Upper lobe of right lung (tissue), 1 donor: Measurements from ENCODE around the gene CARS2. TPM values are rescaled to one million over a fixed set of nuclear protein-coding genes. Genes with fewer than 3 reads are reported as not detected.
A peak's percentile ranks its signal among the peaks of the same experiment; 100 is the strongest.
"Not testable (repeated sequence)": the region's sequence is repeated elsewhere in the genome, so short reads cannot be mapped to it uniquely, and the experiment has no call there.

Source experiments
- ATAC-seq: fragments of 200-7000 bp; cut with Tn5 transposase; one replicate; pipeline ENCODE4 v1.9.1; 2020; ENCODE audit warnings: mild to moderate bottlenecking, moderate library complexity
- DNase-seq: peaks from one replicate; pipeline ENCODE4 v3.0.0-alpha.2; 2020
- H3K27ac ChIP-seq: fragments of 200-600 bp; one replicate; pipeline ENCODE4 v1.8.0; 2022
- H3K27me3 ChIP-seq: fragments of 200-600 bp; one replicate; pipeline ENCODE4 v1.8.0; 2022; ENCODE audit warnings: mild to moderate bottlenecking
- H3K36me3 ChIP-seq: fragments of 200-600 bp; one replicate; pipeline ENCODE4 v1.8.0; 2022
- H3K4me1 ChIP-seq: fragments of 200-600 bp; one replicate; pipeline ENCODE4 v1.8.0; 2022
- H3K4me3 ChIP-seq: fragments of 200-600 bp; one replicate; pipeline ENCODE4 v1.8.0; 2022; ENCODE audit warnings: mild to moderate bottlenecking
- H3K9me3 ChIP-seq: fragments of 200-600 bp; one replicate; pipeline ENCODE4 v1.8.0; 2022
- CTCF ChIP-seq: fragments of 200-600 bp; IDR thresholded peaks from one replicate; pipeline ENCODE4 v1.8.0; 2022; ENCODE audit warnings: antibody characterized with exemption
- intact Hi-C: fragments of 100-400 bp; cut with DNase I; formaldehyde crosslinking; loops from one replicate; pipeline ENCODE4 v1.11.0; 2022
- total RNA-seq: library from RNA; stranded (reverse); fragmentation: NEBNext Ultra II Directional; extraction: Animal tissue kit (Norgen Biotek cat#: 25700); gene quantifications from one replicate; pipeline ENCODE4 v1.2.1, GENCODE V29; 2021
- donor health status: DM: no; HTN: yes; CAD: no; lungs with severe emphysema.

Gene CARS2
- total RNA-seq, 1 donor from 2014 or later: 69.5 TPM

- no peak for TF ChIP-seq CTCF
- H3K27me3 ChIP-seq: no peaks in the 10 kb centered on the region
- no peaks in the 10 kb centered on the region for H3K9me3 ChIP-seq
- intact Hi-C loops: no loop called here
- peak overlapping the region; percentile 24 for H3K27ac ChIP-seq
- no peak for DNase-seq
- H3K4me3 ChIP-seq: no peak overlapping the region
- peaks cover 33% of the 10 kb centered on the region for H3K4me1 ChIP-seq
- H3K36me3 ChIP-seq: peaks cover 36% of the 10 kb centered on the region
- no peak for ATAC-seq
Measured at GRCh38 chr13:110702591-110703526, 3.1 kb downstream of the CARS2 start.

- ATAC-seq: no peak
- TF ChIP-seq CTCF: no peak
- intact Hi-C loops: no loop called here
- Histone ChIP-seq H3K4me1 (peaks cover 33% of the 10 kb centered on the region), H3K36me3 (peaks cover 44% of the 10 kb centered on the region), H3K27ac (no peak overlapping the region), H3K4me3 (no peak overlapping the region), H3K27me3 (no peaks in the 10 kb centered on the region), H3K9me3 (no peaks in the 10 kb centered on the region)
- DNase-seq: no peak
Measured at GRCh38 chr13:110702089-110702488, 3.8 kb downstream of the CARS2 start.

- H3K4me1 ChIP-seq: peaks cover 30% of the 10 kb centered on the region
- intact Hi-C loops: not testable (repeated sequence)
Measured at GRCh38 chr13:110701061-110701460, 4.9 kb downstream of the CARS2 start.

GRCh38 chr13:110700641-110701040, 5.3 kb downstream of the CARS2 start:
- intact Hi-C loops: no loop called here
- no peak for ATAC-seq
- TF ChIP-seq CTCF: no peak
- Histone ChIP-seq H3K27me3 (no peaks in the 10 kb centered on the region), H3K36me3 (peaks cover 51% of the 10 kb centered on the region), H3K27ac (no peak overlapping the region), H3K4me3 (no peak overlapping the region), H3K9me3 (no peaks in the 10 kb centered on the region), H3K4me1 (peaks cover 30% of the 10 kb centered on the region)
- no peak for DNase-seq

More at GRCh38 chr13:110701061-110701460, 4.9 kb downstream of the CARS2 start:
- H3K4me3 ChIP-seq, H3K9me3 ChIP-seq, H3K27ac ChIP-seq, H3K27me3 ChIP-seq, DNase-seq, ATAC-seq: not testable (repeated sequence)
- peaks cover 51% of the 10 kb centered on the region for H3K36me3 ChIP-seq

GRCh38 chr13:110700186-110700585, 5.7 kb downstream of the CARS2 start:
- no peak for ATAC-seq
- H3K27me3 ChIP-seq: no peaks in the 10 kb centered on the region
- intact Hi-C loops: no loop called here
- no peak for TF ChIP-seq CTCF
- peaks cover 51% of the 10 kb centered on the region for H3K36me3 ChIP-seq
- H3K9me3 ChIP-seq: no peaks in the 10 kb centered on the region
- no peak overlapping the region for H3K4me3 ChIP-seq
- no peak overlapping the region for H3K27ac ChIP-seq
- H3K4me1 ChIP-seq: peaks cover 28% of the 10 kb centered on the region
- DNase-seq: no peak
